ENCODE results near the gene MFAP3.

DNA sequence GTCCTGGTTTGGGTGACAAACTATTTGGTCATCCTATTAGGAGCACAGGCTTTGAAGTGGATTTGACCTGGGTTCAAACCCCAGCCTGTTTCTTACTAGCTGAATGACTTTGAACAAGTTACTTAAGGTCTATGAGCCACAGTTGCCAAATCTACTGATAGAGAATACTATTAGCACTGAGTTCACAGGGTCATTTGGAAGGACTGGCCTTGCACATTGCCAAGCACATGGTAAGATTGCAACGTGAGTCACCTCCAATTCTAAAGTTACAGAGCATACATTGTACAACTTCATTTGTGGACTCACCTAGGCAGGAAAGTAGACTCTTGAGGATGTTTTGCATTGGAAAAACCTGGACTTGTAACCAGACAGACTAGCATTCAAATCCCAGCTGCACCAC is 38.9 kb downstream of the MFAP3 start:
- TF ChIP-seq, protein P1, sequence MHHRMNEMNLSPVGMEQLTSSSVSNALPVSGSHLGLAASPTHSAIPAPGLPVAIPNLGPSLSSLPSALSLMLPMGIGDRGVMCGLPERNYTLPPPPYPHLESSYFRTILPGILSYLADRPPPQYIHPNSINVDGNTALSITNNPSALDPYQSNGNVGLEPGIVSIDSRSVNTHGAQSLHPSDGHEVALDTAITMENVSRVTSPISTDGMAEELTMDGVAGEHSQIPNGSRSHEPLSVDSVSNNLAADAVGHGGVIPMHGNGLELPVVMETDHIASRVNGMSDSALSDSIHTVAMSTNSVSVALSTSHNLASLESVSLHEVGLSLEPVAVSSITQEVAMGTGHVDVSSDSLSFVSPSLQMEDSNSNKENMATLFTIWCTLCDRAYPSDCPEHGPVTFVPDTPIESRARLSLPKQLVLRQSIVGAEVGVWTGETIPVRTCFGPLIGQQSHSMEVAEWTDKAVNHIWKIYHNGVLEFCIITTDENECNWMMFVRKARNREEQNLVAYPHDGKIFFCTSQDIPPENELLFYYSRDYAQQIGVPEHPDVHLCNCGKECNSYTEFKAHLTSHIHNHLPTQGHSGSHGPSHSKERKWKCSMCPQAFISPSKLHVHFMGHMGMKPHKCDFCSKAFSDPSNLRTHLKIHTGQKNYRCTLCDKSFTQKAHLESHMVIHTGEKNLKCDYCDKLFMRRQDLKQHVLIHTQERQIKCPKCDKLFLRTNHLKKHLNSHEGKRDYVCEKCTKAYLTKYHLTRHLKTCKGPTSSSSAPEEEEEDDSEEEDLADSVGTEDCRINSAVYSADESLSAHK (CRISPR knock-in tag; IDR thresholded peaks at IDR 0.05; ENCODE audit: borderline replicate concordance): no peak
- TF ChIP-seq, protein P2, sequence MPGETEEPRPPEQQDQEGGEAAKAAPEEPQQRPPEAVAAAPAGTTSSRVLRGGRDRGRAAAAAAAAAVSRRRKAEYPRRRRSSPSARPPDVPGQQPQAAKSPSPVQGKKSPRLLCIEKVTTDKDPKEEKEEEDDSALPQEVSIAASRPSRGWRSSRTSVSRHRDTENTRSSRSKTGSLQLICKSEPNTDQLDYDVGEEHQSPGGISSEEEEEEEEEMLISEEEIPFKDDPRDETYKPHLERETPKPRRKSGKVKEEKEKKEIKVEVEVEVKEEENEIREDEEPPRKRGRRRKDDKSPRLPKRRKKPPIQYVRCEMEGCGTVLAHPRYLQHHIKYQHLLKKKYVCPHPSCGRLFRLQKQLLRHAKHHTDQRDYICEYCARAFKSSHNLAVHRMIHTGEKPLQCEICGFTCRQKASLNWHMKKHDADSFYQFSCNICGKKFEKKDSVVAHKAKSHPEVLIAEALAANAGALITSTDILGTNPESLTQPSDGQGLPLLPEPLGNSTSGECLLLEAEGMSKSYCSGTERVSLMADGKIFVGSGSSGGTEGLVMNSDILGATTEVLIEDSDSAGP (CRISPR knock-in tag; IDR thresholded peaks at IDR 0.05; ENCODE audit: borderline replicate concordance): no peak
- TF ChIP-seq FOSL2 (CRISPR knock-in tag; IDR thresholded peaks at IDR 0.05): 0 out of 2 replicates have a peak, but pooled peaks have one; percentile 8
